A673 (cell line): Measurements from ENCODE around the gene KXD1. TPM values are rescaled to one million over a fixed set of nuclear protein-coding genes. Genes with fewer than 3 reads are reported as not detected.

Source experiments
- BruUV-seq: library from RNA; stranded (reverse); fragments of 400-500 nt; replicated peaks from 2 replicates; lab custom pipeline; 2021; lab: Mats Ljungman, UMichigan
- CTCF ChIA-PET: fragments of 300-600 bp; sonication (Branson Sonifier 250); formaldehyde crosslinking; loops from one replicate; lab custom pipeline; 2022; ENCODE audit warnings: antibody characterized with exemption; lab: Charles Lee
- POLR2A ChIA-PET: fragments of 300-600 bp; sonication (Branson Sonifier 250); formaldehyde crosslinking; loops from one replicate; lab custom pipeline; 2022; ENCODE audit warnings: antibody characterized with exemption; ENCODE audit not compliant: low non-redundant PET; lab: Charles Lee
- DNase-seq: peaks from one replicate; pipeline ENCODE4 v3.0.0-alpha.2; 2015; ENCODE audit warnings: low spot score
- H3K27ac ChIP-seq: fragments of 200-600 bp; sonication (generic); 2 replicates; pipeline ENCODE4 v1.5.1; 2016; ENCODE audit warnings: mixed run types, low read depth, mild to moderate bottlenecking, mixed read lengths, antibody characterized with exemption, low read length; ENCODE audit not compliant: poor library complexity, severe bottlenecking
- H3K27me3 ChIP-seq: fragments of 200-600 bp; sonication (generic); replicated peaks from 2 replicates; pipeline ENCODE4 v1.6.1; 2017; ENCODE audit warnings: mixed run types, low read depth, mild to moderate bottlenecking, mixed read lengths, antibody characterized with exemption, low read length; ENCODE audit not compliant: insufficient read depth, poor library complexity
- H3K36me3 ChIP-seq: fragments of 200-600 bp; sonication (generic); 2 replicates; pipeline ENCODE4 v1.6.1; 2016; ENCODE audit warnings: mixed run types, mild to moderate bottlenecking, mixed read lengths, antibody characterized with exemption, low read length; ENCODE audit not compliant: insufficient read depth, poor library complexity, severe bottlenecking
- H3K4me1 ChIP-seq: fragments of 200-600 bp; sonication (generic); 2 replicates; pipeline ENCODE4 v1.6.1; 2017; ENCODE audit warnings: mixed run types, mild to moderate bottlenecking, mixed read lengths, antibody characterized with exemption, low read length; ENCODE audit not compliant: insufficient read depth, poor library complexity, severe bottlenecking
- H3K4me3 ChIP-seq: fragments of 200-600 bp; sonication (generic); 2 replicates; pipeline ENCODE4 v1.5.1; 2016; ENCODE audit warnings: low read depth, mixed run types, mild to moderate bottlenecking, mixed read lengths, low read length; ENCODE audit not compliant: poor library complexity, severe bottlenecking
- H3K9me3 ChIP-seq: fragments of 200-600 bp; sonication (generic); 2 replicates; pipeline ENCODE4 v1.6.1; 2016; ENCODE audit warnings: mixed run types, low read depth, mild to moderate bottlenecking, mixed read lengths, antibody characterized with exemption, low read length; ENCODE audit not compliant: poor library complexity, severe bottlenecking
- CTCF ChIP-seq: fragments of 300-800, 200-600 bp; sonication (generic); conservative IDR thresholded peaks from 2 replicates; pipeline ENCODE4 v1.5.1; 2017; ENCODE audit warnings: low read depth, mild to moderate bottlenecking, antibody characterized with exemption, low read length, moderate library complexity, mixed read lengths
- EZH2 ChIP-seq: fragments of 200-600 bp; sonication (generic); IDR thresholded peaks from 2 replicates; pipeline ENCODE4 v1.6.1; 2017; ENCODE audit warnings: borderline replicate concordance, low read depth, mild to moderate bottlenecking, mixed read lengths, antibody characterized with exemption, low read length; ENCODE audit not compliant: poor library complexity, severe bottlenecking
- intact Hi-C: fragments of 100-400 bp; cut with micrococcal nuclease; formaldehyde crosslinking; loops from one replicate; pipeline ENCODE4 v1.10.0; 2022; ENCODE audit not compliant: unreplicated experiment
- total RNA-seq: library from RNA; stranded (reverse); gene quantifications from 2 replicates; pipeline ENCODE4 v1.2.3, GENCODE V29; 2021

The KXD1 gene
- total RNA-seq, 1 experiment from 2014 or later: 111 TPM

GRCh38 chr19:18531485-18531884 lies 26.2 kb upstream of the KXD1 start:
- Histone ChIP-seq H3K9me3 (no peaks in the 10 kb centered on the region), H3K27ac (no peak overlapping the region), H3K4me3 (no peak overlapping the region), H3K36me3 (peaks cover 25% of the 10 kb centered on the region), H3K4me1 (no peaks in the 10 kb centered on the region), H3K27me3 (no peaks in the 10 kb centered on the region)
- TF ChIP-seq EZH2 (no peak), CTCF (no peak)
- intact Hi-C loops: no loop called here
- no peak for DNase-seq
- ChIA-PET CTCF (no interaction called here), POLR2A (no interaction called here)
- BruUV-seq: no TSS peak

GRCh38 chr19:18532168-18532890 lies 25.3 kb upstream of the KXD1 start:
- H3K4me1 ChIP-seq: no peaks in the 10 kb centered on the region
- H3K27me3 ChIP-seq: no peaks in the 10 kb centered on the region
- H3K9me3 ChIP-seq: no peaks in the 10 kb centered on the region
- no TSS peak for BruUV-seq
- no peak for DNase-seq
- TF ChIP-seq EZH2: no peak
- TF ChIP-seq CTCF: no peak
- CTCF ChIA-PET: no interaction called here
- POLR2A ChIA-PET: no interaction called here
- intact Hi-C loops: no loop called here
- no peak overlapping the region for H3K4me3 ChIP-seq
- H3K27ac ChIP-seq: no peak overlapping the region
- H3K36me3 ChIP-seq: peaks cover 32% of the 10 kb centered on the region

GRCh38 chr19:18533058-18533457 lies 24.6 kb upstream of the KXD1 start:
- no peak for DNase-seq
- TF ChIP-seq CTCF (no peak), EZH2 (no peak)
- BruUV-seq: no TSS peak
- intact Hi-C loops: no loop called here
- Histone ChIP-seq H3K27me3 (no peaks in the 10 kb centered on the region), H3K9me3 (no peaks in the 10 kb centered on the region), H3K4me1 (no peaks in the 10 kb centered on the region), H3K36me3 (peaks cover 39% of the 10 kb centered on the region), H3K27ac (no peak overlapping the region), H3K4me3 (no peak overlapping the region)
- POLR2A ChIA-PET: interaction anchor here (0.6 kb wide), 1 partner anchor 27 kb away, joined by 10 read pairs; no protein-coding TSS in a partner anchor
- CTCF ChIA-PET: no interaction called here
